CD14-positive monocyte (primary cell): ENCODE data around the gene SBK3. TPM values are rescaled to one million over a fixed set of nuclear protein-coding genes. Genes with fewer than 3 reads are reported as not detected.

Source experiments
- DNase-seq, 3 donors: peaks; one replicate each; pipeline ENCODE4 v3.0.0-alpha.2; 2011 to 2022
- H2AFZ ChIP-seq: 2 replicates; pipeline ENCODE4 v1.6.0; 2012; ENCODE audit warnings: mild to moderate bottlenecking, low read depth, low read length, inconsistent platforms; ENCODE audit not compliant: insufficient read depth, poor library complexity, severe bottlenecking
- H3K27ac ChIP-seq, 2 donors: 1 replicate in 1 of 2; 2 replicates in 1 of 2; pipeline ENCODE4 v1.5.1; 2012 to 2013; ENCODE audit warnings: low read length in 2 of 2, control low read depth in 1 of 2, inconsistent platforms in 1 of 2, low read depth in 1 of 2, mild to moderate bottlenecking in 1 of 2
- H3K27me3 ChIP-seq, 2 donors: one replicate each; pipeline versions ENCODE4 v1.6.0 to v1.6.1; 2011 to 2013; ENCODE audit warnings: low read length in 2 of 2; ENCODE audit not compliant: control insufficient read depth in 2 of 2, insufficient read depth in 2 of 2
- H3K36me3 ChIP-seq, 2 donors: replicated peaks in 1 of 2; 1 replicate in 1 of 2; 2 replicates in 1 of 2; pipeline versions ENCODE4 v1.5.1 to v1.6.1; 2012 to 2013; ENCODE audit warnings: low read length in 2 of 2, control low read depth in 1 of 2, inconsistent platforms in 1 of 2, mild to moderate bottlenecking in 1 of 2; ENCODE audit not compliant: insufficient read depth in 2 of 2, control insufficient read depth in 1 of 2
- H3K4me1 ChIP-seq, 2 donors: 1 replicate in 1 of 2; 2 replicates in 1 of 2; pipeline versions ENCODE4 v1.5.1 to v1.6.1; 2012 to 2013; ENCODE audit warnings: low read length in 2 of 2, control low read depth in 1 of 2, inconsistent platforms in 1 of 2, mild to moderate bottlenecking in 1 of 2, moderate library complexity in 1 of 2; ENCODE audit not compliant: insufficient read depth in 2 of 2, control insufficient read depth in 1 of 2
- H3K4me2 ChIP-seq: replicated peaks from 2 replicates; pipeline ENCODE3; 2012; ENCODE audit warnings: low read length, moderate library complexity, mild to moderate bottlenecking; ENCODE audit not compliant: poor library complexity, severe bottlenecking; ENCODE audit errors: extremely low read depth
- H3K4me3 ChIP-seq, 3 experiments: fragments of 200-600 bp in 1 of 3; sonication (generic) in 1 of 3; replicated peaks in 1 of 3; 1 replicate in 2 of 3; 2 replicates in 1 of 3; pipeline ENCODE4 v1.5.1; 2011 to 2013; ENCODE audit warnings: low read length in 3 of 3, mild to moderate bottlenecking in 3 of 3, control low read depth in 2 of 3, low read depth in 2 of 3, inconsistent platforms in 1 of 3, moderate library complexity in 1 of 3
- H3K79me2 ChIP-seq: 2 replicates; pipeline ENCODE4 v1.6.0; 2012; ENCODE audit warnings: mild to moderate bottlenecking, control low read depth, inconsistent platforms, low read length, moderate library complexity; ENCODE audit not compliant: insufficient read depth
- H3K9ac ChIP-seq: 2 replicates; pipeline ENCODE4 v1.6.0; 2017; ENCODE audit warnings: low read length, mild to moderate bottlenecking; ENCODE audit not compliant: insufficient read depth, poor library complexity, severe bottlenecking
- H3K9me3 ChIP-seq, 2 donors: replicated peaks in 1 of 2; 1 replicate in 1 of 2; 2 replicates in 1 of 2; pipeline versions ENCODE4 v1.5.1 to v1.6.1; 2012 to 2013; ENCODE audit warnings: low read length in 2 of 2, control low read depth in 1 of 2; ENCODE audit not compliant: control insufficient read depth in 1 of 2, insufficient read depth in 1 of 2
- H4K20me1 ChIP-seq: 2 replicates; pipeline ENCODE4 v1.6.0; 2012; ENCODE audit warnings: mild to moderate bottlenecking, low read length, control low read depth, moderate library complexity; ENCODE audit not compliant: insufficient read depth
- H3K27ac Mint-ChIP-seq, 7 donors: one replicate each; pipeline ENCODE4 v1.8.0; 2020; ENCODE audit warnings: mild to moderate bottlenecking in 7 of 7, mixed read lengths in 7 of 7, moderate library complexity in 6 of 7, inconsistent platforms in 2 of 7
- H3K27me3 Mint-ChIP-seq, 3 donors: one replicate each; pipeline ENCODE4 v1.8.0; 2021 to 2022; ENCODE audit warnings: low read depth in 3 of 3, mild to moderate bottlenecking in 3 of 3, mixed read lengths in 3 of 3, moderate library complexity in 3 of 3, inconsistent platforms in 1 of 3
- H3K36me3 Mint-ChIP-seq, 2 donors: one replicate each; pipeline ENCODE4 v1.8.0; 2020; ENCODE audit warnings: mixed read lengths in 2 of 2, inconsistent platforms in 1 of 2, mild to moderate bottlenecking in 1 of 2
- H3K4me1 Mint-ChIP-seq: one replicate; pipeline ENCODE4 v1.8.0; 2020; ENCODE audit warnings: mild to moderate bottlenecking, mixed read lengths
- H3K4me3 Mint-ChIP-seq, 2 donors: one replicate each; pipeline ENCODE4 v1.8.0; 2020; ENCODE audit warnings: mild to moderate bottlenecking in 2 of 2, mixed read lengths in 2 of 2, moderate library complexity in 1 of 2
- H3K9me3 Mint-ChIP-seq, 7 donors: one replicate each; pipeline ENCODE4 v1.8.0; 2020 to 2022; ENCODE audit warnings: mixed read lengths in 7 of 7, mild to moderate bottlenecking in 6 of 7, moderate library complexity in 6 of 7, inconsistent platforms in 2 of 7
- CTCF ChIP-seq: fragments of 200-600 bp; IDR thresholded peaks from one replicate; pipeline ENCODE4 v1.8.0; 2022; ENCODE audit warnings: antibody characterized with exemption, mild to moderate bottlenecking
- WGBS: methylation state at CpG from one replicate; pipeline ENCODE4 v1.1.5; 2013; ENCODE audit warnings: missing lambda C conversion rate; ENCODE audit not compliant: insufficient coverage; 5-methylcytosine and 5-hydroxymethylcytosine counted together
- intact Hi-C, 2 donors: fragments of 100-400 bp; cut with micrococcal nuclease; formaldehyde crosslinking; loops; one replicate each; pipeline versions ENCODE4 v1.15.0 to v1.15.1; 2023
- polyA plus RNA-seq, 3 donors: library from polyadenylated mRNA; depleted of rRNA in 1 of 3; unstranded in 2 of 3; stranded (reverse) in 1 of 3; fragments of 300-500 nt in 2 of 3; fragments of >200 nt in 1 of 3; fragmentation: Illumina TruSeq in 2 of 3; gene quantifications; 1 replicate in 2 of 3; 2 replicates in 1 of 3; pipeline ENCODE4 v1.2.3, GENCODE V29; 2012 to 2021

Gene SBK3
- polyA plus RNA-seq, 3 donors = not detected

DNA sequence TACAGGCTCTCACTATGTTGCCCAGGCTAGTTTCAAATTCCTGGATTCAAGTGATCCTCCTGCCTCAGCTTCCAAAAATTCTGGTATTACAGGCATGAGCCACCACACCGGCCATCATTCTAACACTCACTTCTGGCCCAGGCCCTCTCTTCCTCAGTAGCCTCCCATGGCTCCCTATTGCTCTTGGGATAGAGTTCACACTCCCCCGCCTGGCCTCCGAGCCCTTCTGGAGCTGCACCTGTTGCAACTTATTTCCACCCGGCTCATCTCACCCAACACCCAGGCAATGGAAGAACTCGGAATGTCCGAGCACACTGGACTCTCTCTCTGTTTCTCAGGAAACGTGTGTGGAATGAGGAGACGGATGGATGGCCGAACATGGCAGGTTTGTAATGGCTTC, 9.0 kb upstream of the SBK3 start:
- no peak for DNase-seq
- Histone ChIP-seq H2AFZ (no peak overlapping the region), H4K20me1 (no peaks in the 10 kb centered on the region), H3K27ac (no peak overlapping the region), H3K79me2 (no peaks in the 10 kb centered on the region), H3K9me3 (no peaks in the 10 kb centered on the region), H3K4me1 (no peaks in the 10 kb centered on the region), H3K4me2 (no peak overlapping the region), H3K36me3 (no peaks in the 10 kb centered on the region), H3K4me3 (no peak overlapping the region), H3K27me3 (no peaks in the 10 kb centered on the region), H3K9ac (no peak overlapping the region)
- TF ChIP-seq CTCF = no peak
- Mint-ChIP-seq H3K9me3 (no peaks in the 10 kb centered on the region), H3K4me3 (no peak overlapping the region), H3K36me3 (no peaks in the 10 kb centered on the region), H3K27me3 (peaks cover 3 to 9% (median 7%) of the 10 kb centered on the region in 3 donors), H3K4me1 (peaks cover 2% of the 10 kb centered on the region), H3K27ac (peak overlapping the region in 1 of 7 donors; percentile 2)
- intact Hi-C loops = no loop called here
- 100% methylated on average over 3 of the region's 9 CpGs for WGBS

GRCh38 chr19:55553217-55554182, 8.2 kb upstream of the SBK3 start:
- H3K4me3 ChIP-seq = no peak overlapping the region
- no peaks in the 10 kb centered on the region for H3K4me1 ChIP-seq
- H4K20me1 ChIP-seq = no peaks in the 10 kb centered on the region
- H3K9me3 ChIP-seq = no peaks in the 10 kb centered on the region
- no peak overlapping the region for H3K4me2 ChIP-seq
- H2AFZ ChIP-seq = no peak overlapping the region
- DNase-seq = no peak
- H3K4me1 Mint-ChIP-seq = peaks cover 2% of the 10 kb centered on the region
- peak overlapping the region in 1 of 2 donors; percentile 7 for H3K4me3 Mint-ChIP-seq
- H3K79me2 ChIP-seq = no peaks in the 10 kb centered on the region
- no peaks in the 10 kb centered on the region for H3K36me3 ChIP-seq
- TF ChIP-seq CTCF = no peak
- no peak overlapping the region for H3K27ac ChIP-seq
- intact Hi-C loops = no loop called here
- 81% methylated on average over 9 of the region's 13 CpGs for WGBS
- peaks cover 2 to 9% (median 7%) of the 10 kb centered on the region in 3 donors for H3K27me3 Mint-ChIP-seq
- no peaks in the 10 kb centered on the region for H3K36me3 Mint-ChIP-seq
- no peaks in the 10 kb centered on the region for H3K9me3 Mint-ChIP-seq
- H3K27me3 ChIP-seq = no peaks in the 10 kb centered on the region
- H3K9ac ChIP-seq = no peak overlapping the region
- H3K27ac Mint-ChIP-seq = no peak overlapping the region
